Measurements from ENCODE around the gene KRT16. TPM values are rescaled to one million over a fixed set of nuclear protein-coding genes. Genes with fewer than 3 reads are reported as not detected.
A peak's percentile ranks its signal among the peaks of the same experiment; 100 is the strongest.
"Not testable (repeated sequence)": the region's sequence is repeated elsewhere in the genome, so short reads cannot be mapped to it uniquely, and the experiment has no call there.

The KRT16 gene
- total RNA-seq, 4 donors from 2014 or later: 0.79 TPM; not detected in 3

DNA sequence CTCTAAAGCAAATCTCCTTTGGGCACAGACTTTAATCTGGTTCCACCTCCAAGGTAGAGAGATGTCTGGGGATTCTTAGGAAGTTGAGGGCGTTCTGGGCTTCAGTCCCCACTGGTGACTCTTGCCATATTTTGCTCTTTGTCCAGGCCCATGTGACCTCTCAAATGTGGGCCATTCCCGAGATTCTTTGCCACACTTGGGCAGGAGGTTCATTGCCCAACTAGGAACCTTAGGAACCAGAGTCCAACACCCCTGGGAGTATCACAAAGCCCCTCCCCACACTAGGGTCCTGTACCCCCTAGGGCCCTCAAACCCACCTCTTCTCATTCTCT lies 32.4 kb downstream of the KRT16 start:
- no peak for TF ChIP-seq POLR2AphosphoS5 (IDR thresholded peaks at IDR 0.05)
- no peak for TF ChIP-seq EP300 (IDR thresholded peaks at IDR 0.05; ENCODE audit: low read depth)
- TF ChIP-seq, protein P1, sequence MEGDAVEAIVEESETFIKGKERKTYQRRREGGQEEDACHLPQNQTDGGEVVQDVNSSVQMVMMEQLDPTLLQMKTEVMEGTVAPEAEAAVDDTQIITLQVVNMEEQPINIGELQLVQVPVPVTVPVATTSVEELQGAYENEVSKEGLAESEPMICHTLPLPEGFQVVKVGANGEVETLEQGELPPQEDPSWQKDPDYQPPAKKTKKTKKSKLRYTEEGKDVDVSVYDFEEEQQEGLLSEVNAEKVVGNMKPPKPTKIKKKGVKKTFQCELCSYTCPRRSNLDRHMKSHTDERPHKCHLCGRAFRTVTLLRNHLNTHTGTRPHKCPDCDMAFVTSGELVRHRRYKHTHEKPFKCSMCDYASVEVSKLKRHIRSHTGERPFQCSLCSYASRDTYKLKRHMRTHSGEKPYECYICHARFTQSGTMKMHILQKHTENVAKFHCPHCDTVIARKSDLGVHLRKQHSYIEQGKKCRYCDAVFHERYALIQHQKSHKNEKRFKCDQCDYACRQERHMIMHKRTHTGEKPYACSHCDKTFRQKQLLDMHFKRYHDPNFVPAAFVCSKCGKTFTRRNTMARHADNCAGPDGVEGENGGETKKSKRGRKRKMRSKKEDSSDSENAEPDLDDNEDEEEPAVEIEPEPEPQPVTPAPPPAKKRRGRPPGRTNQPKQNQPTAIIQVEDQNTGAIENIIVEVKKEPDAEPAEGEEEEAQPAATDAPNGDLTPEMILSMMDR (IDR thresholded peaks at IDR 0.05): no peak
- no peak for TF ChIP-seq POLR2A (IDR thresholded peaks at IDR 0.05)
- intact Hi-C loops (cut with DNase I; ENCODE audit: low total_unique reads): no loop called here
- Histone ChIP-seq H3K27me3 (peaks cover 9% of the 10 kb centered on the region), H3K36me3 (no peaks in the 10 kb centered on the region), H3K9me3 (no peaks in the 10 kb centered on the region), H3K27ac (no peak overlapping the region), H3K4me3 (no peak overlapping the region), H3K4me1 (peaks cover 0 to 11% (median 7%) of the 10 kb centered on the region in 4 donors)
- DNase-seq: no peak
- in situ Hi-C loops (cut with MboI; ENCODE audit: low pct_ligation_motif_present in 1 of 4, low pct_unique_long_range_greater_than_20kb in 1 of 4, low sequenced_read_pairs in 3 of 4): no loop called here
- WGBS, 2 donors (ENCODE audit: low coverage in 1 of 2): 80% methylated on average over 2 of the region's 2 CpGs; no CpG with 5 or more reads in 1 of the 2 donors

DNA sequence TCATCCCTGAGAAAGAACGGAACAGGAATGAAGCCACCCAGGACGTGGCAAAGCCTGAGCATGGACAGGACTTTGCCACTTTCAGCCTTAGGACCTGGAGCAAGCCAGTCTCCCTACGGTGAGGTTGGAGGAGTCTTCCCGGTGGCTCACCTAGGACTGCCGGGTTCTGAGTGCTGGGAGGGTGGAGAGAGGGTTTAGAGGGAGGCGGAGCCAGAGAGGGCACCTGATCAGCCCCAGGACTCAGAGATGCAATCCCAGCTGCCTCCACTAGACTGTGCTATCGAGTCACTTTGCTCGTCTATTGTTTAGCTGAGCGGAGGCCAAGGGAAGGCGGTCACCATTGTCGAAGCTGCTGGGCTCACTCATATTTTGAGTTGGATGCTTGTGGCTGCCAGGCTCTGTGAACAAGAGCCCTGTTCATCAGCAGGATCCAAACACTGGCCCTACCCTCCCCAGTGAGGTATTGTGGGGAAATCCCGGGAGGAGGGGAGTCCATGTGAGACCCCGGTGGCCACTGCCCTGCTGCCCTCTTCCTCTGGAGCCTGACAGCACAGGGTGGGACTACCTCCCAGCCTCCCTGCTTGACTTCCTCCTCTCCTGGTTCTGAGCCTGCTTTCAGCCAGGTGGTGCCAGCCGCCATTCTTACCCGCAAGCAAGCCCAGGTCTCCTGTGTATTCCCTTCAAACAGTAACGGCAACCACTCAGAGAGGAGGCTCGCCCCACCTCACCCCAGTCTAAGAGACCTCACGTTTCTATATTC lies 32.9 kb downstream of the KRT16 start:
- intact Hi-C loops (cut with DNase I; ENCODE audit: low total_unique reads) (no loop called here), in situ Hi-C loops (cut with MboI; ENCODE audit: low pct_ligation_motif_present in 1 of 4, low pct_unique_long_range_greater_than_20kb in 1 of 4, low sequenced_read_pairs in 3 of 4) (no loop called here)
- H3K9me3 ChIP-seq: no peaks in the 10 kb centered on the region
- TF ChIP-seq EP300 (IDR thresholded peaks at IDR 0.05; ENCODE audit: low read depth) (no peak), POLR2AphosphoS5 (IDR thresholded peaks at IDR 0.05) (peak in 2 of 3 donors; percentile 21 to 78), POLR2A (IDR thresholded peaks at IDR 0.05) (peak; percentile 39)
- TF ChIP-seq, protein P1 (IDR thresholded peaks at IDR 0.05): peak; percentile 60 to 91 (median 75)
- no peak overlapping the region for H3K4me3 ChIP-seq
- H3K27me3 ChIP-seq: peaks cover 9% of the 10 kb centered on the region
- 47% methylated on average over 18 of the region's 18 CpGs; no CpG with 5 or more reads in 1 of the 2 donors for WGBS, 2 donors (ENCODE audit: low coverage in 1 of 2)
- H3K36me3 ChIP-seq: no peaks in the 10 kb centered on the region
- H3K4me1 ChIP-seq: peaks cover 0 to 11% (median 7%) of the 10 kb centered on the region in 4 donors
- DNase-seq: peak; percentile 93
- peak overlapping the region in 2 of 4 donors; percentile 4 to 14 for H3K27ac ChIP-seq

DNA sequence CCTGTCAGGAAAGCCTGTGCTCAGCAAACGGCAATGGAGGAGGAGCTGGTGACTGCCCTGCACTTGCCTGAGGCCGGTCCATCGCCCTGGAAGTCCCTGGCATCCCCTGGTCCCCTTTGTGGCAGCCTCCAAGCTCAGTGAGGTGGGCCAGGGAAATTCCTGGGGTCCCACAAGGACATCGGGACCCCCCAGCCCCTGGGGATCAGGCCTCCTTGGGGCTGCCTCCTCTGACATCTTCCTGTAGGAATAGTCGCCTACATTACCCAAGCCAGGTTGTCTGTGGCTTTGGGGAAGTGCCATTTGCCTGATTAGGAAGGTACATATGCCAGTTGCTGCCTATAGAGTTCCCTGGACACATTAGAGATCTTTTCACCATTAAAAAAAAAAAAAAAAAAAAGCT lies 33.6 kb downstream of the KRT16 start:
- TF ChIP-seq POLR2AphosphoS5 (IDR thresholded peaks at IDR 0.05) (no peak), EP300 (IDR thresholded peaks at IDR 0.05; ENCODE audit: low read depth) (no peak), POLR2A (IDR thresholded peaks at IDR 0.05) (no peak)
- TF ChIP-seq, protein P1 (IDR thresholded peaks at IDR 0.05): no peak
- in situ Hi-C loops (cut with MboI; ENCODE audit: low pct_ligation_motif_present in 1 of 4, low pct_unique_long_range_greater_than_20kb in 1 of 4, low sequenced_read_pairs in 3 of 4): no loop called here
- Histone ChIP-seq H3K36me3 (no peaks in the 10 kb centered on the region), H3K27ac (peak overlapping the region in 2 of 4 donors; percentile 4 to 14), H3K27me3 (peaks cover 10% of the 10 kb centered on the region), H3K4me3 (no peak overlapping the region), H3K9me3 (no peaks in the 10 kb centered on the region), H3K4me1 (peaks cover 0 to 11% (median 7%) of the 10 kb centered on the region in 4 donors)
- no peak for DNase-seq
- intact Hi-C loops (cut with DNase I; ENCODE audit: low total_unique reads): no loop called here
- WGBS, 2 donors (ENCODE audit: low coverage in 1 of 2): 73 to 100% methylated on average over 1 to 5 of the region's 5 CpGs

DNA sequence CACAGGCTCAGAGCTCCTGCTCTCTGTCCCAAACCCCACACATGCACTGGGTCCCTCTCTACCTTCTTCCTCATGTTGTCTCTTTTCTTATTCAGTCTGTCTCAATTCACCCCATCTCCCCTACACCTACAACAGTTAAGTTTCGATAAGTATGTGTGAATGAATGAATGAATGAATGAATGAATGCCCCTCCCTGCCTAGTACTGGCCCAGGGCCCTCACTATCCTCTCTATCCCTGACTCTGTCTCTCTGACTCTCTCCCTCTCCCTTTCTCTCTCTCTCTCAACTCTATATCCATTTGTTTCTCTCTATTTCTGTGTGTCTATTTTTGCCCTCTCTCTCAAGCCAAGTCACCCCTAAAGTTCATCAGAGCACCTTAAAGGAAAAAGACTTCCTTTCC lies 34.0 kb downstream of the KRT16 start:
- H3K27me3 ChIP-seq: peaks cover 15% of the 10 kb centered on the region
- no peaks in the 10 kb centered on the region for H3K9me3 ChIP-seq
- in situ Hi-C loops (cut with MboI; ENCODE audit: low pct_ligation_motif_present in 1 of 4, low pct_unique_long_range_greater_than_20kb in 1 of 4, low sequenced_read_pairs in 3 of 4) (no loop called here), intact Hi-C loops (cut with DNase I; ENCODE audit: low total_unique reads) (no loop called here)
- peak overlapping the region in 1 of 4 donors; percentile 14 for H3K27ac ChIP-seq
- 63 to 86% methylated on average over 1 of the region's 1 CpG for WGBS, 2 donors (ENCODE audit: low coverage in 1 of 2)
- H3K36me3 ChIP-seq: no peaks in the 10 kb centered on the region
- peaks cover 0 to 11% (median 6%) of the 10 kb centered on the region in 4 donors for H3K4me1 ChIP-seq
- no peak overlapping the region for H3K4me3 ChIP-seq
- no peak for DNase-seq
- no peak for TF ChIP-seq POLR2A (IDR thresholded peaks at IDR 0.05)
- no peak for TF ChIP-seq EP300 (IDR thresholded peaks at IDR 0.05; ENCODE audit: low read depth)
- TF ChIP-seq POLR2AphosphoS5 (IDR thresholded peaks at IDR 0.05): no peak
- TF ChIP-seq, protein P1 (IDR thresholded peaks at IDR 0.05): no peak

DNA sequence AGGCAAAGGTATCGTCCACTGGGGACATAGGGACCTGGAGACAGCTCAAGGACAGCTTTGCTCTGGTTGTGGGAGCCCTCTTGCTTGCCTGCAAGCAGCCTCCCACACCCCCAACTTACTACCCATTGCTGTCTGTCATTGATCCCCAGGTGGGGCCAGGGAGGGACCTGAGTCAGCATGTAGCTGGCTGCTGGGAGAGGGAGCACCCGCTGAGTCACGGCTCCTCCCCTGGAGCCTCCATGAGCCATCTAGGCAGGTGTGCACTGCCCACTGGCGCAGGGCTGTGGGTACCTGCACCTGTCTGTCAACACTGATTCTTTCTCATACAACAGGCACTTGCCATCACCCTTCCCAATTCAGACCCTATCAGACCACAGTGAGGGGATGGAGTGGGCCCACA lies 35.8 kb downstream of the KRT16 start:
- peaks cover 19% of the 10 kb centered on the region for H3K27me3 ChIP-seq
- H3K36me3 ChIP-seq; H3K9me3 ChIP-seq; intact Hi-C loops (cut with DNase I; ENCODE audit: low total_unique reads); in situ Hi-C loops (cut with MboI; ENCODE audit: low pct_ligation_motif_present in 1 of 4, low pct_unique_long_range_greater_than_20kb in 1 of 4, low sequenced_read_pairs in 3 of 4); H3K4me3 ChIP-seq; H3K27ac ChIP-seq; H3K4me1 ChIP-seq: not testable (repeated sequence)
- 82% methylated on average over 2 of the region's 4 CpGs; no CpG with 5 or more reads in 1 of the 2 donors for WGBS, 2 donors (ENCODE audit: low coverage in 1 of 2)
- DNase-seq: peak; percentile 37

All from transverse colon (tissue), 4 donors.